ENCODE data around the gene DNAJC27. TPM values are rescaled to one million over a fixed set of nuclear protein-coding genes. Genes with fewer than 3 reads are reported as not detected.
"Not testable (repeated sequence)": the region's sequence is repeated elsewhere in the genome, so short reads cannot be mapped to it uniquely, and the experiment has no call there.

DNAJC27 gene
- total RNA-seq (10 to 100 TPM in 2 of 5 donors, 1 to 10 TPM in 2, under 1 TPM in 1; under 0.01 to 59.8 (median 4.9) TPM), polyA plus RNA-seq (1 to 10 TPM; 1.5 to 2.1 (median 1.7) TPM)
- long read RNA-seq, donor 1: 0 reads
- long read RNA-seq, donor 2: 0 reads
- long read RNA-seq, donor 3: 0 reads
- long read RNA-seq, donor 4: 0 reads
- long read RNA-seq, donor 5, full-length matches to known transcripts: 1 of 1 reads
- long read RNA-seq, donor 5, partial matches to known transcripts: 0 of 1 reads
- long read RNA-seq, donor 5, other reads (novel, unspliced or antisense): 0 of 1 reads
- long read RNA-seq, donor 6: 0 reads
- long read RNA-seq, donor 7: 0 reads
- long read RNA-seq, donor 8, full-length matches to known transcripts: 1 of 1 reads
- long read RNA-seq, donor 8, partial matches to known transcripts: 0 of 1 reads
- long read RNA-seq, donor 8, other reads (novel, unspliced or antisense): 0 of 1 reads
- long read RNA-seq, donor 9, full-length matches to known transcripts: 1 of 1 reads
- long read RNA-seq, donor 9, partial matches to known transcripts: 0 of 1 reads
- long read RNA-seq, donor 9, other reads (novel, unspliced or antisense): 0 of 1 reads
- long read RNA-seq, donor 10: 0 reads

DNA sequence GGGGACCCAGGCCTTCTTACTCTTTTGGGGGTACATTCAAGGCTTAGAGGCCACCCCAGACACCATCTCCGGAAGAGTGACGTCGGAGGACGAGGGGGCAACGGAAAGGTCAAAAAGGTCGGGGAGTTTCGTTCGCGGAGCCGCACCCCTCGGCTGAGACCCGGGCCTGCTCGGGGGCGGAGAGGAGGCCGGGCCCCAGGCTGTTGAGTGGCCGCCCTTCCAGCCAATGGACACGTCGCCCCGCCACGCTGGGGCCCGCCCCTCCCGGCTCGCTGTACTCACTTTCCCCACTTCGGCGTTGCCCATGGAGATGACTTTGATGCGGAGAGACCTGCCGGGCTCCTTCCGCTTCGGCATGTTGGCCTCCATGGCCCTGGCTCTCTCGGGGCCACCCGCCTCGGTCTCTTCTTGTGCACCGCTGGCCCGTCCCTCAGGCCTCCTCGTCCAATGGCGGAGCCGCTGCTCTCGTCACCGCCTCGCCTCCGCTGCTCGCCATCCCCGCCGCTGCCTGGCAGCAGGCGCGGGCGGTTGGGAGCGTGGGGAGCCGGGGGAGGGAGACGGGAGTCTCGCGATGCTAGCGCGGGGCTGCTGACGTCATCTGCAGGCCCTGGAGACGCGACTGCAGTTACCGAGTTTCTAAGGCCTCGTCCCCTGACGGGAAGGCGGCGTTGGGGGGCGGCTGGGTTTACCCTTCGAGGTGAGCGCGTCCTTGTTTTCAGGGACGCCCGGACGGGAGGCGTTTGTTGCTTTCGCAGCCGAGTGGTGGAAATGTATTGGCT is at the start of gene DNAJC27:
TSS of gene DNAJC27 (minus strand) at position 420 of the 779 bp plus-strand sequence. CDS start at position 369, 51 bp downstream.
- Histone ChIP-seq H3K27me3 (no peaks in the 10 kb centered on the region), H3K4me3 (peak within 1 kb of the TSS; percentile 65 to 76 (median 68)), H3K9me3 (no peaks in the 10 kb centered on the region), H3K27ac (peak within 1 kb of the TSS; percentile 97 to 99 (median 98)), H3K4me1 (peaks cover 0 to 31% (median 16%) of the 10 kb centered on the region in 4 donors), H3K36me3 (peaks cover 1 to 7% (median 6%) of the 10 kb centered on the region in 4 donors)
- TF ChIP-seq, protein P1, sequence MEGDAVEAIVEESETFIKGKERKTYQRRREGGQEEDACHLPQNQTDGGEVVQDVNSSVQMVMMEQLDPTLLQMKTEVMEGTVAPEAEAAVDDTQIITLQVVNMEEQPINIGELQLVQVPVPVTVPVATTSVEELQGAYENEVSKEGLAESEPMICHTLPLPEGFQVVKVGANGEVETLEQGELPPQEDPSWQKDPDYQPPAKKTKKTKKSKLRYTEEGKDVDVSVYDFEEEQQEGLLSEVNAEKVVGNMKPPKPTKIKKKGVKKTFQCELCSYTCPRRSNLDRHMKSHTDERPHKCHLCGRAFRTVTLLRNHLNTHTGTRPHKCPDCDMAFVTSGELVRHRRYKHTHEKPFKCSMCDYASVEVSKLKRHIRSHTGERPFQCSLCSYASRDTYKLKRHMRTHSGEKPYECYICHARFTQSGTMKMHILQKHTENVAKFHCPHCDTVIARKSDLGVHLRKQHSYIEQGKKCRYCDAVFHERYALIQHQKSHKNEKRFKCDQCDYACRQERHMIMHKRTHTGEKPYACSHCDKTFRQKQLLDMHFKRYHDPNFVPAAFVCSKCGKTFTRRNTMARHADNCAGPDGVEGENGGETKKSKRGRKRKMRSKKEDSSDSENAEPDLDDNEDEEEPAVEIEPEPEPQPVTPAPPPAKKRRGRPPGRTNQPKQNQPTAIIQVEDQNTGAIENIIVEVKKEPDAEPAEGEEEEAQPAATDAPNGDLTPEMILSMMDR (IDR thresholded peaks at IDR 0.05): no peak
- TF ChIP-seq EP300 (IDR thresholded peaks at IDR 0.05): peak; percentile 45
- TF ChIP-seq POLR2A (IDR thresholded peaks at IDR 0.05): peak in 2 of 4 donors; percentile 87 to 94
- peak; percentile 99 for TF ChIP-seq POLR2AphosphoS5 (IDR thresholded peaks at IDR 0.05)
- intact Hi-C loops (cut with DNase I; ENCODE audit: low total_unique reads): no loop called here
- peak; percentile 98 to 100 for DNase-seq
- 0 to 1% (median 0%) methylated on average over 23 to 72 of the region's 72 CpGs for WGBS, 5 donors

- 76 to 95% (median 82%) methylated on average over 7 of the region's 7 CpGs for WGBS, 5 donors
- intact Hi-C loops (cut with DNase I; ENCODE audit: low total_unique reads): no loop called here
- Histone ChIP-seq H3K27me3 (no peaks in the 10 kb centered on the region), H3K9me3 (no peaks in the 10 kb centered on the region), H3K27ac (no peak overlapping the region), H3K4me3 (no peak overlapping the region), H3K36me3 (no peaks in the 10 kb centered on the region), H3K4me1 (no peaks in the 10 kb centered on the region)
- no peak for DNase-seq
- TF ChIP-seq EP300 (IDR thresholded peaks at IDR 0.05): no peak
- no peak for TF ChIP-seq POLR2A (IDR thresholded peaks at IDR 0.05)
- no peak for TF ChIP-seq POLR2AphosphoS5 (IDR thresholded peaks at IDR 0.05)
- TF ChIP-seq, protein P1 (IDR thresholded peaks at IDR 0.05): no peak
Observed at GRCh38 chr2:25018681-25019080, 46.9 kb upstream of the DNAJC27 start.

DNA sequence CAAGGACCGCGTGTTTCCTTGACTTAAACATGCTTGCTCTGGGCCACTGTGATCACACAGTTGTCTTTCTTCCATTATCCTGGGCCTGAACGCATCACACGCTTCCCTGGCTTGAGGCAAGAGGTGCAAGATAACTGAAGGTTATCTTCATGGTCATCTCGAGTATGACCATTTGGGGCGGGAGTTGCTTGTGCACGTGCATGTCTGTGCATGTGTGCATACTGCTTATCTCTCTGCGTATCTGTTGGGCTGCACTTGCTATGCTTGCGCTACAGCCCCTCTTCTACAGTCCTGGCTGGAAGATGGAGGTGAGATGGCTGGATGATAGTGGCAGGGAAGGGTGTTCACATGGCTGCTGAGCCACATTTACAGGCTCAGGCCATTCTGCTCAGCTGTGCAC is 42.9 kb upstream of the DNAJC27 start:
- intact Hi-C loops (cut with DNase I; ENCODE audit: low total_unique reads): no loop called here
- no peak for TF ChIP-seq POLR2AphosphoS5 (IDR thresholded peaks at IDR 0.05)
- TF ChIP-seq EP300 (IDR thresholded peaks at IDR 0.05): no peak
- TF ChIP-seq POLR2A (IDR thresholded peaks at IDR 0.05): no peak
- TF ChIP-seq, protein P1 (IDR thresholded peaks at IDR 0.05): no peak

DNA sequence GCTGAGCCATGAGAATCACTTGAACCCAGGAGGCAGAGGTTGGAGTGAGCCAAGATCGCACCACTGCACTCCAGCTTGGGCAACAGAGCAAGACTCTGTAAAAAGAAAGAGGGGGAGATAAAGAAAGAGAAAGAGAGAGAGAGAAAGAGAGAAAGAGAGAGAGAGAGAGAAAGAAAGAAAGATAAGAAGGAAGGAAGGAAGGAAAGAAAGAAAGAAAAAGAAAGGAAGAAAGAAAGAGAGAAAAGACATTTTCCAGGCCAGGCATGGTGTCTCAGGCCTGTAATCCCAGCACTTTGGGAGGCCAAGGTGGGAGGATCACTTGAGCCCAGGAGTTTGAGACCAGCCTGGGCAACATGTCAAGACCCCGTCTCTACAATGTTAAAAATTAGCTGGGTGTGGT is 39.6 kb upstream of the DNAJC27 start:
- 90 to 98% (median 94%) methylated on average over 2 of the region's 2 CpGs for WGBS, 5 donors
- not testable (repeated sequence) for H3K27ac ChIP-seq, H3K27me3 ChIP-seq

More for the DNA sequence above, 42.9 kb upstream of the DNAJC27 start:
- no peak for DNase-seq
- Histone ChIP-seq H3K9me3 (no peaks in the 10 kb centered on the region), H3K4me1 (no peaks in the 10 kb centered on the region), H3K27me3 (no peaks in the 10 kb centered on the region), H3K4me3 (no peak overlapping the region), H3K27ac (no peak overlapping the region), H3K36me3 (no peaks in the 10 kb centered on the region)
- 81 to 86% (median 82%) methylated on average over 9 of the region's 9 CpGs for WGBS, 5 donors

More for the DNA sequence above, 39.6 kb upstream of the DNAJC27 start:
- H3K9me3 ChIP-seq; DNase-seq; H3K4me1 ChIP-seq; intact Hi-C loops (cut with DNase I; ENCODE audit: low total_unique reads); H3K36me3 ChIP-seq; H3K4me3 ChIP-seq: not testable (repeated sequence)
